Prostate gland (tissue), 2 donors: ENCODE results near the gene LGR6. TPM values are rescaled to one million over a fixed set of nuclear protein-coding genes. Genes with fewer than 3 reads are reported as not detected.

Experiments used
- DNase-seq: peaks from one replicate; pipeline ENCODE4 v3.0.0-alpha.2; 2019; ENCODE audit warnings: low spot score
- H3K27ac ChIP-seq, 2 donors: fragments of 200-600 bp; sonication (generic); 2 replicates each; pipeline ENCODE4 v1.5.1; 2017 to 2019
- H3K27me3 ChIP-seq: fragments of 200-600 bp; sonication (generic); replicated peaks from 2 replicates; pipeline ENCODE4 v1.5.1; 2019; ENCODE audit not compliant: insufficient read depth
- H3K36me3 ChIP-seq, 2 donors: fragments of 200-600 bp; sonication (generic); 1 replicate in 1 of 2; 2 replicates in 1 of 2; pipeline versions ENCODE4 v1.5.1 to v1.8.1; 2017 to 2019
- H3K4me1 ChIP-seq: fragments of 200-600 bp; sonication (generic); replicated peaks from 2 replicates; pipeline ENCODE4 v1.5.1; 2019
- H3K4me3 ChIP-seq, 2 donors: fragments of 200-600 bp; sonication (generic); 2 replicates each; pipeline ENCODE4 v1.5.1; 2017 to 2019
- H3K9me3 ChIP-seq: fragments of 200-600 bp; sonication (generic); 2 replicates; pipeline ENCODE4 v1.5.1; 2017
- CTCF ChIP-seq, 4 experiments: fragments of 200-600 bp in 2 of 4; fragments of 450-650 bp in 2 of 4; sonication (generic) in 2 of 4; IDR thresholded peaks; 1 replicate in 3 of 4; 2 replicates in 1 of 4; pipeline ENCODE4 v1.5.1; 2016 to 2019; ENCODE audit warnings: antibody characterized with exemption in 4 of 4, mild to moderate bottlenecking in 2 of 4, moderate library complexity in 2 of 4
- POLR2A ChIP-seq: fragments of 450-650 bp; IDR thresholded peaks from one replicate; pipeline ENCODE4 v1.6.1; 2016; ENCODE audit warnings: antibody characterized with exemption, mild to moderate bottlenecking
- POLR2AphosphoS5 ChIP-seq: sonication (generic); formaldehyde crosslinking; IDR thresholded peaks from one replicate; pipeline ENCODE4 v1.6.1; 2017; ENCODE audit warnings: antibody characterized with exemption
- WGBS: methylation state at CpG from one replicate; pipeline ENCODE4 v1.1.5; 2018; 5-methylcytosine and 5-hydroxymethylcytosine counted together
- intact Hi-C: fragments of 100-400 bp; cut with DNase I; formaldehyde crosslinking; loops from one replicate; pipeline ENCODE4 v1.14.2; 2022
- total RNA-seq, 2 donors: library from RNA; depleted of rRNA; stranded (reverse); fragments of >200 nt; gene quantifications; one replicate each; pipeline ENCODE4 v1.1.0, GENCODE V29; 2016

LGR6 gene
- total RNA-seq, 2 donors from 2014 or later, result 8.0 to 25.6 TPM

- Histone ChIP-seq H3K27ac (no peak overlapping the region), H3K27me3 (no peaks in the 10 kb centered on the region), H3K4me3 (no peak overlapping the region), H3K9me3 (no peaks in the 10 kb centered on the region), H3K4me1 (no peaks in the 10 kb centered on the region), H3K36me3 (no peaks in the 10 kb centered on the region)
- WGBS, result 55% methylated on average over 4 of the region's 4 CpGs
- DNase-seq, result no peak
- no peak for TF ChIP-seq POLR2AphosphoS5
- intact Hi-C loops, result no loop called here
Measured at GRCh38 chr1:202333861-202334260, 140.3 kb downstream of the LGR6 start.

- WGBS, result 65% methylated on average over 4 of the region's 4 CpGs
- no peak for DNase-seq
- H3K27me3 ChIP-seq, result no peaks in the 10 kb centered on the region
- intact Hi-C loops, result loop anchor here (10.0 kb wide), 2 partner anchors 61 to 281 kb away; no protein-coding TSS in a partner anchor
- TF ChIP-seq CTCF (IDR thresholded peaks at IDR 0.05) (peak; percentile 75 to 86 (median 80)), POLR2AphosphoS5 (no peak)
- H3K9me3 ChIP-seq, result no peaks in the 10 kb centered on the region
- H3K27ac ChIP-seq, result no peak overlapping the region
- H3K4me1 ChIP-seq, result no peaks in the 10 kb centered on the region
- no peak overlapping the region for H3K4me3 ChIP-seq
- H3K36me3 ChIP-seq, result no peaks in the 10 kb centered on the region
Measured at GRCh38 chr1:202343652-202344349, 150.2 kb downstream of the LGR6 start.

- no peaks in the 10 kb centered on the region for H3K4me1 ChIP-seq
- no peak overlapping the region for H3K4me3 ChIP-seq
- no peak overlapping the region for H3K27ac ChIP-seq
- no peaks in the 10 kb centered on the region for H3K36me3 ChIP-seq
- intact Hi-C loops, result loop anchor here (5.0 to 10.0 kb wide), 3 partner anchors 57 to 369 kb away; no protein-coding TSS in a partner anchor
- H3K27me3 ChIP-seq, result no peaks in the 10 kb centered on the region
- DNase-seq, result no peak
- TF ChIP-seq POLR2A (no peak), POLR2AphosphoS5 (no peak), CTCF (IDR thresholded peaks at IDR 0.05) (no peak)
- no peaks in the 10 kb centered on the region for H3K9me3 ChIP-seq
- 52% methylated on average over 6 of the region's 6 CpGs for WGBS
Measured at GRCh38 chr1:202348005-202348508, 154.5 kb downstream of the LGR6 start.

GRCh38 chr1:202348509-202349205 lies 155.1 kb downstream of the LGR6 start, which contains the start of gene PPP1R12B:
TSS of gene PPP1R12B (plus strand) at chr1:202348699. CDS start at chr1:202348852, 153 bp downstream.
- H3K4me1 ChIP-seq, result no peaks in the 10 kb centered on the region
- H3K36me3 ChIP-seq, result no peaks in the 10 kb centered on the region
- WGBS, result under 1% methylated on average over 60 of the region's 60 CpGs
- intact Hi-C loops, result loop anchor here (5.0 to 10.0 kb wide), 3 partner anchors 56 to 369 kb away; no protein-coding TSS in a partner anchor
- TF ChIP-seq POLR2A (peak; percentile 57), CTCF (IDR thresholded peaks at IDR 0.05) (peak in 1 of 4 experiments; percentile 16), POLR2AphosphoS5 (peak; percentile 99)
- peak within 1 kb of the TSS; percentile 73 to 82 for H3K4me3 ChIP-seq
- no peaks in the 10 kb centered on the region for H3K27me3 ChIP-seq
- H3K27ac ChIP-seq, result peak within 1 kb of the TSS; percentile 80 to 82
- DNase-seq, result peak; percentile 98
- no peaks in the 10 kb centered on the region for H3K9me3 ChIP-seq

GRCh38 chr1:202349206-202349928 lies 155.8 kb downstream of the LGR6 start:
- peak overlapping the region; percentile 80 to 82 for H3K27ac ChIP-seq

More at GRCh38 chr1:202349206-202349928, 155.8 kb downstream of the LGR6 start:
- peak overlapping the region; percentile 73 to 82 for H3K4me3 ChIP-seq
- H3K4me1 ChIP-seq, result no peaks in the 10 kb centered on the region
- DNase-seq, result peak; percentile 26
- 5% methylated on average over 12 of the region's 12 CpGs for WGBS
- TF ChIP-seq CTCF (IDR thresholded peaks at IDR 0.05), result no peak
- TF ChIP-seq POLR2AphosphoS5, result no peak
- no peak for TF ChIP-seq POLR2A
- H3K27me3 ChIP-seq, result no peaks in the 10 kb centered on the region
- H3K9me3 ChIP-seq, result no peaks in the 10 kb centered on the region
- intact Hi-C loops, result loop anchor here (5.0 to 10.0 kb wide), 3 partner anchors 55 to 368 kb away; no protein-coding TSS in a partner anchor
- no peaks in the 10 kb centered on the region for H3K36me3 ChIP-seq
